ENCODE measurements around the gene SUPT20H. TPM values are rescaled to one million over a fixed set of nuclear protein-coding genes. Genes with fewer than 3 reads are reported as not detected.

The SUPT20H gene
- total RNA-seq, 1 experiment from 2014 or later: 42.9 TPM

GRCh38 chr13:37029617-37030016 is 29.9 kb downstream of the SUPT20H start:
- DNase-seq (ENCODE audit: low read depth, low spot score) (no peak), ATAC-seq (no peak)
- Histone ChIP-seq H3K9me3 (ENCODE audit: control insufficient read depth in 1 of 2, insufficient read depth in 1 of 2, low read depth in 1 of 2, low read length in 2 of 2) (no peaks in the 10 kb centered on the region), H2AFZ (ENCODE audit: low read depth, low read length, poor library complexity, severe bottlenecking) (no peak overlapping the region), H3K36me3 (ENCODE audit: control insufficient read depth in 1 of 2, insufficient read depth in 2 of 2, low read length in 2 of 2) (peaks cover 15 to 63% of the 10 kb centered on the region in 2 experiments), H3K4me2 (ENCODE audit: low read length) (no peak overlapping the region), H3K4me3 (replicated peaks in 1 of 2; ENCODE audit: low read depth in 1 of 2, low read length in 2 of 2) (no peak overlapping the region), H3K9ac (ENCODE audit: low read length) (no peak overlapping the region), H3K79me2 (ENCODE audit: insufficient read depth, low read length) (no peaks in the 10 kb centered on the region), H3K9me2 (ENCODE audit: insufficient read depth) (no peaks in the 10 kb centered on the region), H3K4me1 (ENCODE audit: control insufficient read depth in 1 of 2, insufficient read depth in 2 of 2, low read length in 2 of 2) (no peaks in the 10 kb centered on the region), H3K27ac (ENCODE audit: low read depth, low read length) (no peak overlapping the region), H4K20me1 (ENCODE audit: insufficient read depth) (no peaks in the 10 kb centered on the region), H3K27me3 (ENCODE audit: insufficient read depth, low read length) (no peaks in the 10 kb centered on the region)
- ChIA-PET RAD21 (ENCODE audit: low non-redundant PET in 1 of 2, low total read pairs in 2 of 2, uncharacterized antibody in 2 of 2, unreplicated experiment in 2 of 2) (no interaction called here), POLR2A (no interaction called here), CTCF (no interaction called here)
- TF ChIP-seq CTCF (IDR thresholded peaks at IDR 0.05 in 2 of 3, conservative IDR thresholded peaks at IDR 0.05 in 1 of 3; ENCODE audit: borderline replicate concordance in 1 of 3, insufficient read depth in 1 of 3, low read depth in 2 of 3, low read length in 2 of 3) (no peak), ELF1 (IDR thresholded peaks at IDR 0.05; ENCODE audit: borderline replicate concordance, low read depth) (no peak), EGR1 (IDR thresholded peaks at IDR 0.05; ENCODE audit: low read depth) (no peak), FOSL1 (IDR thresholded peaks at IDR 0.05; ENCODE audit: low read depth) (no peak)
- no TSS peak for BruUV-seq (replicated peaks)
- intact Hi-C loops (cut with micrococcal nuclease): no loop called here

GRCh38 chr13:37027639-37028038 is 31.8 kb downstream of the SUPT20H start:
- Histone ChIP-seq H3K4me2 (ENCODE audit: low read length) (no peak overlapping the region), H3K4me3 (replicated peaks in 1 of 2; ENCODE audit: low read depth in 1 of 2, low read length in 2 of 2) (no peak overlapping the region), H3K27me3 (ENCODE audit: insufficient read depth, low read length) (no peaks in the 10 kb centered on the region), H3K79me2 (ENCODE audit: insufficient read depth, low read length) (0 out of 2 replicates have a peak, but pooled peaks cover 2% of the 10 kb centered on the region), H3K4me1 (ENCODE audit: control insufficient read depth in 1 of 2, insufficient read depth in 2 of 2, low read length in 2 of 2) (no peaks in the 10 kb centered on the region), H3K9me2 (ENCODE audit: insufficient read depth) (no peaks in the 10 kb centered on the region), H3K36me3 (ENCODE audit: control insufficient read depth in 1 of 2, insufficient read depth in 2 of 2, low read length in 2 of 2) (peaks cover 23 to 72% of the 10 kb centered on the region in 2 experiments), H3K27ac (ENCODE audit: low read depth, low read length) (no peak overlapping the region), H2AFZ (ENCODE audit: low read depth, low read length, poor library complexity, severe bottlenecking) (no peak overlapping the region), H3K9ac (ENCODE audit: low read length) (no peak overlapping the region), H3K9me3 (ENCODE audit: control insufficient read depth in 1 of 2, insufficient read depth in 1 of 2, low read depth in 1 of 2, low read length in 2 of 2) (no peaks in the 10 kb centered on the region), H4K20me1 (ENCODE audit: insufficient read depth) (no peaks in the 10 kb centered on the region)
- POLR2A ChIA-PET: no interaction called here
- DNase-seq (ENCODE audit: low read depth, low spot score) (no peak), ATAC-seq (no peak)
- RAD21 ChIA-PET (ENCODE audit: low non-redundant PET in 1 of 2, low total read pairs in 2 of 2, uncharacterized antibody in 2 of 2, unreplicated experiment in 2 of 2): no interaction called here
- CTCF ChIA-PET: no interaction called here
- intact Hi-C loops (cut with micrococcal nuclease): no loop called here
- no TSS peak for BruUV-seq (replicated peaks)
- TF ChIP-seq CEBPB (IDR thresholded peaks at IDR 0.05; ENCODE audit: low read depth): no peak
- no peak for TF ChIP-seq SIN3A (IDR thresholded peaks at IDR 0.05; ENCODE audit: low read depth)
- no peak for TF ChIP-seq YY1 (IDR thresholded peaks at IDR 0.05; ENCODE audit: extremely low read depth, insufficient replicate concordance, low read depth, low read length)
